Suprapubic skin (tissue), 3 donors: ENCODE results near the gene SCN5A.

Experiments
- CTCF ChIP-seq, 2 donors: fragments of 200-600 bp in 1 of 2; fragments of 450-650 bp in 1 of 2; sonication (generic) in 1 of 2; IDR thresholded peaks; one replicate each; pipeline ENCODE4 v1.5.1; 2016 to 2019; ENCODE audit warnings: antibody characterized with exemption in 2 of 2, mild to moderate bottlenecking in 1 of 2, moderate library complexity in 1 of 2
- EP300 ChIP-seq: sonication (generic); formaldehyde crosslinking; IDR thresholded peaks from one replicate; pipeline ENCODE4 v1.6.1; 2017; ENCODE audit warnings: antibody characterized with exemption
- POLR2A ChIP-seq, 2 donors: fragments of 450-650 bp; IDR thresholded peaks; one replicate each; pipeline ENCODE4 v1.6.1; 2017; ENCODE audit warnings: antibody characterized with exemption in 2 of 2, mild to moderate bottlenecking in 2 of 2, moderate library complexity in 2 of 2

- no peak for TF ChIP-seq POLR2A (IDR thresholded peaks at IDR 0.05)
- no peak for TF ChIP-seq EP300
- no peak for TF ChIP-seq CTCF (IDR thresholded peaks at IDR 0.05)
These were observed 33.4 kb downstream of the SCN5A start for GRCh38 chr3:38616111-38616510.
